ENCODE results near the gene TRERF1.
"Not testable (repeated sequence)": the region's sequence is repeated elsewhere in the genome, so short reads cannot be mapped to it uniquely, and the experiment has no call there.

TRERF1 gene

GRCh38 chr6:42451333-42452170 is at the start of gene TRERF1:
TSS of gene TRERF1 (minus strand) at chr6:42451926. CDS start at chr6:42269590, 182,336 bp downstream.
- DNase-seq, result peak; percentile 36 to 42

GRCh38 chr6:42498473-42499128 is 46.9 kb upstream of the TRERF1 start:
- DNase-seq, result no peak

- DNase-seq, result no peak
Measured at GRCh38 chr6:42493914-42494539, 42.3 kb upstream of the TRERF1 start.

- no peak for DNase-seq
Measured at GRCh38 chr6:42488129-42488528, 36.4 kb upstream of the TRERF1 start.

GRCh38 chr6:42484261-42484660 is 32.5 kb upstream of the TRERF1 start:
- no peak for DNase-seq

- no peak for DNase-seq
Measured at GRCh38 chr6:42482174-42482573, 30.4 kb upstream of the TRERF1 start.

GRCh38 chr6:42471714-42472113 is 20.0 kb upstream of the TRERF1 start:
- no peak for DNase-seq

GRCh38 chr6:42471142-42471541 is 19.4 kb upstream of the TRERF1 start:
- DNase-seq, result no peak

- DNase-seq, result no peak
Measured at GRCh38 chr6:42468273-42468672, 16.5 kb upstream of the TRERF1 start.

- DNase-seq, result no peak
Measured at GRCh38 chr6:42467651-42468050, 15.9 kb upstream of the TRERF1 start.

- DNase-seq, result not testable (repeated sequence)
Measured at GRCh38 chr6:42466470-42466869, 14.7 kb upstream of the TRERF1 start.

- DNase-seq, result no peak
Measured at GRCh38 chr6:42462474-42462972, 10.8 kb upstream of the TRERF1 start.

GRCh38 chr6:42460883-42461282 is 9.2 kb upstream of the TRERF1 start:
- DNase-seq, result no peak

- no peak for DNase-seq
Measured at GRCh38 chr6:42459888-42460287, 8.2 kb upstream of the TRERF1 start.

GRCh38 chr6:42454428-42454791 is 2.7 kb upstream of the TRERF1 start:
- no peak for DNase-seq

- no peak for DNase-seq
Measured at GRCh38 chr6:42453654-42454427, 2.1 kb upstream of the TRERF1 start.

GRCh38 chr6:42453031-42453653 is 1.4 kb upstream of the TRERF1 start:
- DNase-seq, result peak; percentile 65 to 69

GRCh38 chr6:42452171-42453030 is 675 bp upstream of the TRERF1 start:
- DNase-seq, result peak; percentile 34 to 38

GRCh38 chr6:42450477-42451332 is 1.0 kb downstream of the TRERF1 start:
- no peak for DNase-seq

- no peak for DNase-seq
Measured at GRCh38 chr6:42449917-42450476, 1.7 kb downstream of the TRERF1 start.
